GM18867 (cell line): ENCODE data around the gene ANKFN1.

Source experiments
- ATAC-seq: cut with Tn5 transposase; IDR thresholded peaks from one replicate; pipeline ENCODE4 v1.9.1; 2021; ENCODE audit warnings: mild to moderate bottlenecking, moderate library complexity; ENCODE audit not compliant: unreplicated experiment

ANKFN1 gene

GRCh38 chr17:56486732-56487131 lies 333.5 kb downstream of the ANKFN1 start:
- no peak for ATAC-seq

- no peak for ATAC-seq
Observed at GRCh38 chr17:56488800-56489199, 335.5 kb downstream of the ANKFN1 start.

GRCh38 chr17:56489980-56490379 lies 336.7 kb downstream of the ANKFN1 start:
- no peak for ATAC-seq

GRCh38 chr17:56495556-56495955 lies 342.3 kb downstream of the ANKFN1 start:
- no peak for ATAC-seq

GRCh38 chr17:56497132-56497531 lies 343.9 kb downstream of the ANKFN1 start:
- no peak for ATAC-seq

- no peak for ATAC-seq
Observed at GRCh38 chr17:56499799-56500388, 346.6 kb downstream of the ANKFN1 start.

- no peak for ATAC-seq
Observed at GRCh38 chr17:56502120-56502654, 348.9 kb downstream of the ANKFN1 start.

- no peak for ATAC-seq
Observed at GRCh38 chr17:56505154-56505756, 352.0 kb downstream of the ANKFN1 start.

GRCh38 chr17:56506349-56506748 lies 353.1 kb downstream of the ANKFN1 start:
- ATAC-seq, result no peak

GRCh38 chr17:56510554-56511342 lies 357.5 kb downstream of the ANKFN1 start:
- ATAC-seq, result no peak

- ATAC-seq, result no peak
Observed at GRCh38 chr17:56514264-56514663, 361.0 kb downstream of the ANKFN1 start.

GRCh38 chr17:56514899-56515298 lies 361.6 kb downstream of the ANKFN1 start:
- ATAC-seq, result no peak

GRCh38 chr17:56521414-56522141 lies 368.3 kb downstream of the ANKFN1 start:
- no peak for ATAC-seq

GRCh38 chr17:56523042-56523441 lies 369.8 kb downstream of the ANKFN1 start:
- ATAC-seq, result no peak

GRCh38 chr17:56528696-56529095 lies 375.4 kb downstream of the ANKFN1 start:
- no peak for ATAC-seq

GRCh38 chr17:56532926-56533325 lies 379.7 kb downstream of the ANKFN1 start:
- no peak for ATAC-seq

GRCh38 chr17:56536766-56537165 lies 383.5 kb downstream of the ANKFN1 start:
- no peak for ATAC-seq

- ATAC-seq, result no peak
Observed at GRCh38 chr17:56540836-56541235, 387.6 kb downstream of the ANKFN1 start.

GRCh38 chr17:56543280-56543679 lies 390.0 kb downstream of the ANKFN1 start:
- ATAC-seq, result no peak

- ATAC-seq, result no peak
Observed at GRCh38 chr17:56545106-56545505, 391.8 kb downstream of the ANKFN1 start.

- ATAC-seq, result no peak
Observed at GRCh38 chr17:56545930-56546329, 392.7 kb downstream of the ANKFN1 start.
